NCI-H146 treated with DMSO at 0.1 percent for 48 hours (cell line): ENCODE results near the gene RPAP2.
"Not testable (repeated sequence)": the region's sequence is repeated elsewhere in the genome, so short reads cannot be mapped to it uniquely, and the experiment has no call there.

Experiments used
- DNase-seq: peaks from one replicate; lab custom pipeline; 2025; ENCODE audit not compliant: unreplicated experiment; lab: John Stamatoyannopoulos, UW

The RPAP2 gene

DNA sequence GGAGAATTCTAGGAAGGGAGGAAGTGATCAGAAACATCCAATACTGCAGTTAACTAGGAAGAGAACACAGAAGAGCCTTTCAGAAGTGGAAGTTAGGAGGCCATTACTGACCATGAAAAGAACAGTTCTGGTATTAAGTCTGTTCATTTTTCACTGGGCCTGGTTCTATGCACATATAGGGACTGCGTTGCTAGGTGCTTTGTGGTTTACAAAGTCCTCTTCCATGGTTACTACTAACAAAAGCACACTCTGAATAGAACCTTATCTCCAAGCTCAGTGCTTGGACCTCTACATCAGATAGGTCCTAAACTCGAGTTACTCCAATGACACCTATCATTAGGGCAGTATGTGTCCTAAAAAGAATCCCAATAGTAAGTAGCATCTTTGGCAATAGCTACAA lies 75.4 kb downstream of the RPAP2 start:
- DNase-seq, result no peak

DNA sequence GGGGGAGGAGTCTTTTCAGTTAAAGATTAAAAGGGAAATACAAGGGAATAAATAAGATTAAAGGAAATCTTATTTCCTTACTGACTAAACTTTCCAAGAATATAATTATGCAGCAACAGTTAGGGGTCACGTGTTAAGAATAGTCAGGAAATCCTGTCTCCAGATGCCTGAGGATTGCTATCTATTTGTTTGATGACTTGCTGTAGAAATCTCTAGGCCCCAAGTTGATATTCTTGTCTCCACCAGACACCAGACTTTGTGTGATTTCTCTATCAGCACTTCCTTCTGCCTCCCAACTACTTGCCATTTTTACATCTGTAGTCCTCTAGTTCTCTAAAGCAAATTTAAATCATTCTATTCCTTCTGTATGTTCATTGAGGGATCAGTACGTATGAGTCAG lies 77.5 kb downstream of the RPAP2 start:
- DNase-seq, result no peak

DNA sequence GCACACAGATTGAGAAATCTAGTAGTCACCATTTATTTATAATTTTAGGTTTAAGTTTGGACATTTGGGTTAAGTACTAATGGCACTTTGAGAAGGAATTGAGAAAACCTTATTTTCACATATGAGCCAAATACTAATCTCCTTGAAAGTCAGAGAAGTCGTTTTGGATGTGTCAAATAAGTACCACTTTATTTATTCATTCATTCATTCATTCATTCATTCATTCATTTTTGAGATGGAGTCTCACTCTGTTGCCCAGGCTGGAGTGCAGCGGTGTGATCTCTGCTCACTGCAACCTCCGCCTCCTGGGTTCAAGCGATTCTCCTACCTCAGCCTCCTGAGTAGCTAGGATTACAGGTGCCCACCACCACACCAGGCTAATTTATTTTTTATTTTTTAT lies 79.1 kb downstream of the RPAP2 start:
- not testable (repeated sequence) for DNase-seq

DNA sequence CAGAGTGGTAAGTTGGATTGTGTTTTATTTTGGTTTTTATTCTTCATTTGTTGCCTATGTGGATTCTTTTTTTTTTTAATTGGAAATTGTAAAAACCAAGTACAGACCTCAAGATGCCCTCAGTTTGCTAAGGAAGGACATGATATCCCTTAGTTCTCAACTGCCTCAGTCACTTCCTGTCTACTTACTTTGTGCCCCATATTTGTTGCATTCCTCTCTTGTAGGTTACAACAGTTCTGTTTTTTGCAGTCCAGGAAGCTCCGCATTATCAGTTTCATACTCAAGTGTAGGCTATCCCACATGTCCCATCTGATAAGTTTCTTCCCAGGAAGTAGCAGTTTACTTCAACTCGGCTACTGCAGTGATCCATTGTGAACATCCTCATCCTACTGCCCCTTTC lies 82.0 kb downstream of the RPAP2 start:
- DNase-seq, result no peak

DNA sequence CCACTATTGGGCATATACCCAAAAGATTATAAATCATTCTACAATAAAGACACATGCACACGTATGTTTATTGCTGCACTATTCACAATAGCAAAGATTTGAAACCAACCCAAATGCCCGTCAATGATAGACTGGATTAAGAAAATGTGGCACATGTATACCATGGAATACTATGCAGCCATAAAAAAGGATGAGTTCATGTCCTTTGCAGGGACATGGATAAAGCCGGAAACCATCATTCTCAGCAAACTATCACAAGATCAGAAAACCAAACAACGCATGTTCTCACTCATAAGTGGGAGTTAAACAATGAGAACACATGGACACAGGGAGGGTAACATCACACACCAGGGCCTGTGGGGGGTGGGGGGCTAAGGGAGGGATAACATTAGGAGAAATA lies 95.1 kb downstream of the RPAP2 start:
- DNase-seq, result not testable (repeated sequence)

DNA sequence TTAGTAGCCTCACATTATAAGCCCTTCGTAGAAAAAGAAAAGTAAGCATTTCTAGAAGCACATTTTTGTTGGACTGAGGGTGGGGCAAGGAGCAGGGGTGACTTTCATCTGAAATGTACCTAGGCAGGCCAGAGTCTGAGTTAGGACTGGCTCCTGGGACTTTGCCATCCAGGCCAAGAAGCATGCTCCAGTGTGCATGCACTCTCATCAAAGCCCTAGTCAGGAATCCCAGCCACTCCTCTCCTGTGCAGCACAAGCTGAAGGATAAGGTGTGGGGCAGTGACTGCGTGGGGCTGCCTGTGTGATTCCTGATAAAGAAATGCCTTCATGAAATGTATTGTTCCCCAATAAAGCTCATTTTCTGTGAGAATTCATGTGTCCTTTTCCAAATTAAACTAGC lies 99.7 kb downstream of the RPAP2 start:
- no peak for DNase-seq

DNA sequence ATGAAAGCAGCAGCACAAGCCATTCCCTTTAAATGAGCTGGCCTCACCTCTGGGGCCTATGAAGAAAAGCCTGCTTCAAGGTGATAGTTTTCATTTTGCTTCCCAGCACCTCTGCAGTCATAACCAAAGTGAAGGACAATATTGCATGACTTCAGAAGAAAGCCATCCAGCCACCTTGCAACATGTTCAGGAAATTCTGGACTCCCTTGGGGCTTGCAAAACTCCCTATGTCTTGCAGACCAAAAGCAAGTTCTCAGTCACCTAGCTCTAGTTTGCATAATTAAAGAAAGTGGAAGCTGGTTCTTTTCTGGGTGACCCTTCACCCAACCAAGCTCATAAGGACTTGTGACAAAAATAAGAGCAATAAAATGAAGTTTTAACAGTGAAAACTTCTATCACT lies 100.2 kb downstream of the RPAP2 start:
- DNase-seq, result no peak

DNA sequence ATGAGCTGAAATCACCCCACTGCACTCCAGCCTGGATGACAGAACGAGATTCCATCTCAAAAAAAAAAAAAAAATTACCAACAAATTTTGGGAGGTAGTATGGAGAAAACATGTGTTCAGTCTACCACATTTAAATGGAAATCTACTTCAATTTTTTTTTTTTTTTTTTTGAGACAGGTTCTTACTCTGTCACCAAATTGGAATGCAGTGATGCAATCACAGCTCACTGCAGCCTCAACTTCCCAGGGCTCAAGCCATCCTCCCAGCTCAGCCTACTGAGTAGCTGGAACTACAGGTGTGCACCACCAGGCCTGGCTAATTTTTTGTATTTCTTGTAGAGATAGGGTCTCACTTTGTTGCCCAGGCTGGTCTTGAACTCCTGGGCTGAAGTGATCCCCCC lies 105.8 kb downstream of the RPAP2 start:
- DNase-seq, result no peak

DNA sequence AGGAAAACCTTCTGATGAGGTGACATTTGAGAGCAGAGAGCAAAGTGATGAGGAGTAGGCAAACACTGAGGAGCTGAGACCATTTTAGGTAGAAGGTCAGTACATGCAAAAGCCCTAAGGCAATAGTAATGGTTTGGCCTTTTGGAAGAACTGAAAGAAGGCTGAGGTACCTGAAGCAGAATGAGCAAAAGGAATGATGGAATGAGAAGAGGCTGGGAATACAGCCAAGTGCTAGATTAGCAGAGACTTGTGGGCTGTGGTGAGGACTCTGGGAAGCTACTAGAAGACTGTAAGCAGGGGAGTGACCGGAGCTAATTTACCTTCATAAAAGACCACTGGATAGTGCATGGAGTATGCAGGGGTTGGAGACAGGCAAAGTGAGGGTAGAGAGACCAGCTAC lies 110.0 kb downstream of the RPAP2 start:
- DNase-seq, result no peak

DNA sequence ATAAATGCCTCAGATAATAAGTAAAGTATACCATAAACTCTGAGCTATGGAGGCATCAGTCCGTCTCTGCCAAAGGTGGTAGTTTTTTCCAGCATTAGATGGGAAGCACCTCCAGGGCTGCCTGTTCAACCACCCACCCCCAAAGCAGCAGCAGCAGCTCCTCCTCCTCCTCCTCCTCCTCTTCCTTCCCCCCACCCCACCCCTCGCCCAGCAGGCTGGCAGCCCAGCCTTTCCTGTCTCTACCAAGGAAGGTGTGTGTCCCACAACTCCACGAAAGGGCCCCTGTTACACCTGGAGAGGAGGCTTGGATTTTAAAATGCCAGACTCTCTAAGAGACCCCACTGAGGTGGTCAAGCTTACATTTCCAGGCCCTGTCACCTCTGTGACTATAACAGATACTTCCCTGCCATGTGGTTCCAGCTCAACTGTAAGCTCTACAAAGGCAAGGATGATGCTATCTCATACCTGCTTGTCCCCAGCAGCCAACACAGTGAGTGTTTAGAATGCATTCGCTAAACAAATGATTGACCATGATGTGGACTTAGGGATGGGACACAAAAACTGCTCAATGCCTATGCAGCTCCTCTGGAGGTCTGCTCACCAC lies 111.2 kb downstream of the RPAP2 start:
- no peak for DNase-seq

DNA sequence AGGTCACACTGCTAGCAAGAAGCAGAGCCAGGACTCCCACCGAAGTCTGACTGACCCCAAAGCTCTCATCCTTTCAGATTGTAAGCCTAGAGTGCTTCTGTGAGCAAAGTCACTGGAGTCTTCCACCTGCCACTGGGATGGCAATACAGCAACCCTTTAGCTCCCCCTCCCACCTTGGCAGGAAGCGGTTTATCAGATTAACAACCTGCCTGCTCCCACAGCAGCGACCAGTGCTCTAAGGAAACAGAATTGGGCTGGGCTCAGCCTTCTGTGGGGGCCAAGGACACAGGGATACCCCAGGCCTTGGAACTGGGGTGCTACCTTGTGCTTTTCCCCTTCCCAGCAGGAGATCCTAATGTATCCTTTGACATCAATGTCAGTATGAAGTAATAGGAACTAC lies 111.8 kb downstream of the RPAP2 start:
- DNase-seq, result no peak

DNA sequence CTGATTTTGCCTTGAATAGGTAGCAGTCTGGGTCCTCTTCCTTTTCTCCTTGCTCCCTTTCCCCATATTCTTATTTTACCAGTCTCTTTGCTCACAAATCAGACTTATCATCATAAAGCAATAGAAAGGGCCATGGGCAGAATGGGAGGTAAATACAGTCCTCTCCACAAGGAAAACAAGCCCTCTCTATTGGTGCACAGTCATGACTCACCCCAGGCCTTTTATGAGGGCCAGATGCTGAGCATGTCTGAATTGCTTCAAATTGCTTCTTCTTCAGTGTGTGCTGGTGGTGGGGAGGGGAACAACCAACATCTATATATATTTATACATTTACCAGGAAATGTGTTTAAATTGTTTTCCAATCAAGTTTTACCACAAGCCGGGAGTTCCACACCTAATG lies 112.7 kb downstream of the RPAP2 start:
- DNase-seq, result no peak

DNA sequence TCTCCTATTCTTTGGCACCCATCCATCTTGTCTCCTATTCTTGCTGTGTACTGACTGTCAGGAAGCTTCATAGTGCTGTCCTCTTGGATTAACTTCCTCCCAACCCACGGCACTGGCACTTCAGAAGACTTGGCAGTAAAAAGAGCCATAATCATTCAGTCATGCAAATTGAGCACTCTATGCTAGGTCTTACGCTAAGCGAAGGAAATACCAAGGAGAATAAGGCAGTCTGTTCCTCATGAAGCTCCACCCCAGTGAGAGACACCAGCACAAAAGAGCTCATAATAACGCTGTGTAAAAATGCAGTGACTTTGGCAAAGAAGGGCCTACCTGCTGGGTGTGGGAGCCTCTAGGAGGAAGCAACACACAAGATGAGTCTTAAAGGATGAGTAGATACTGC lies 120.8 kb downstream of the RPAP2 start:
- no peak for DNase-seq

DNA sequence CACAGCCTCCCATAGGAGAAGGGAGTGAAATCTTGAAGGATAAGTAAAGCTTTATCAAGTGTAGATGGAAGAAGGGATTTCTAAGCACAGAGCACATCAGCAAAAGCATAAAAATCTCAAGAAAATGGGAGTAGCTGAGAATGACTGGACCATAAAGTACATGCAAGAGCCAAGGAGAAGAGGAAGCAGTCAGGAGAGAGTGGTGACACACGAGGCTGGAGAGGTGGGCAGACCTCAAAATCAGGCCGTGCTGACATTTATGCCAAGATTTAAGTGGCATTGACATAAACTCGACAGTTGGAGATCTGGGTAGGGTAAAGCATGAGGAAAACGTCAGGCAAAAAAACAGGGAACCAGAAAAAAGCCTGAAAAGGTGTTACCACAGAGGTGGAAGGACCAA lies 125.5 kb downstream of the RPAP2 start:
- DNase-seq, result no peak

DNA sequence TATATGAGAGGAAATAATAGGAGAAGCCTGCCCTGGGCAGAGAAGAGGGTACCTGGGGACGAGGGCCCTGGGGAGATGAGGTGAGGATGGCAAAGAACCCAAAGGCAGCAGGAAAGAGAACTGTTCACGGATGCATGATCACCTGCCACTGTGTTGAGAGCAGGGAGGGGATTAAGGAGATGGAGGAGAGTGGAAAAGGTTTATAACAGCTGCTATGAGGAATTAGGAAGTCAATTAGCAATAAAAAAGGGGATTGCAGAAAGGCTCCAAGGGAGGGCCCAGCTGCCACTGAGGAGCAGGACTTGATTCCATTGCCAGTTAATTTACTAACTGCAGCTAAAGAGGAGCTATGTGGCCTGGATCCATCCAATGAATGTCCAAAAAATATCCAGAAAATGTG lies 126.8 kb downstream of the RPAP2 start:
- peak; percentile 8 for DNase-seq

DNA sequence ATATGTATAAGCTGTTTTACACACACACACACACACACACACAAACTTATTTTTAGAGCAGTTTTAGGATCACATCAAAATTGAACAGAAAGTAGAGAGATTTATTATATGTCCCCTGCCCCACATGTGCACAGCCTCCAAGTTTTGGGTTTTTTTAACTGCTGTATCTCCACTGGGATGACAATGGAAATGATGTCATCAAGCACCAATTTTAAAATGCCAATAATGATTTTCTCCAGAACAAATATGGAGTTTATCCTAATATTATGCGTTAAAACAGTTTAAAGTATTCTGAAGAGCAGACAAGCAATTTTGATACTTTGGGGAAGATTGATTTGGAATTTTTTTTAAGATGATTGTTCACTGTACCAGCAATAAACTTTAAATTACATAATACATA lies 131.2 kb downstream of the RPAP2 start:
- DNase-seq, result no peak

DNA sequence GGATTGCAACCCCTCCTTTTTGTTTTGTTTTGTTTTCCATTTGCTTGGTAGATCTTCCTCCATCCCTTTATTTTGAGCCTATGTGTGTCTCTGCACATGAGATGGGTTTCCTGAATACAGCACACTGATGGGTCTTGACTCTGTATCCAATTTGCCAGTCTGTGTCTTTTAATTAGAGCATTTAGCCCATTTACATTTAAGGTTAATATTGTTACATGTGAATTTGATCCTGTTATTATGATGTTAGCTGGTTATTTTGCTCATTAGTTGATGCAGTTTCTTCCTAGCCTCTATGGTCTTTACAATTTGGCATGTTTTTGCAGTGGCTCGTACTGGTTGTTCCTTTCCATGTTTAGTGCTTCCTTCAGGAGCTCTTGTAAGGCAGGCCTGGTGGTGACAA lies 135.7 kb downstream of the RPAP2 start:
- DNase-seq, result not testable (repeated sequence)

DNA sequence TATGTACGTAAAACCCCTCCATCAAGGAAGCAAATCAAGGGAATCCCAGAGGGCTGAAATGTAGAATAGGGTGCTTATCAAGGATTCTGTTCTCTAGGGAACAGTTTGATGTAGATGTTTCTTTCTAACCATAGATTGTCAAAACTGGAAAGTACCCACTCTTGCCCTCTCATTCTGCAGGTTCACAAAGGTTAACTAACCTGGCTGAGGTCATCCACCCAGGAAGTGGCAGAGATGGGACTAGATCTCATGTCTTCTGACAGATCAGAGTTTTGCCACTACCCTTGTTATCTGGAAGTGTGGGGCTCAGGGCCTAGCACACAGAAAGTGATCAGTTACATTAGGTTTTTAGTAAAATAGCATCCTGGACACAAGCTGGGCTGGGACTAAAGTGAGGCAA lies 140.4 kb downstream of the RPAP2 start:
- DNase-seq, result no peak

DNA sequence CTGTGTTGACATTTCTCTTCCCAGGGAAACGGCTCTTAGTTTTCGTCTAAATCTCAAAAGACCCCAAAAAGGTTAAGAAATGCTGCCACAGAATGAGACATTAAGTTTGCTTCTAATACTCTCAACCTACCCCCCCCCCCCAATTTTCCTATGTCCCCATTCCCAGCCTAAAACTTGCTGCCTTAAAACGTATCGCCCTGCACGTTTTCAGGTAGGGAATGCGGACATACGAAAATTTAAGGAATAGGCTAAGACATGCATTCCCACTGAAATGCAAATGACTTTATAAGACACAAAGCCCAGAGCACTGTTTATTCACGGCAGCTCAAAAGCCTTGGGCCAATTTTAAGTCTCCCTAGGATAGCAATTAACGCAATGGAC lies 142.4 kb downstream of the RPAP2 start:
- DNase-seq, result no peak

DNA sequence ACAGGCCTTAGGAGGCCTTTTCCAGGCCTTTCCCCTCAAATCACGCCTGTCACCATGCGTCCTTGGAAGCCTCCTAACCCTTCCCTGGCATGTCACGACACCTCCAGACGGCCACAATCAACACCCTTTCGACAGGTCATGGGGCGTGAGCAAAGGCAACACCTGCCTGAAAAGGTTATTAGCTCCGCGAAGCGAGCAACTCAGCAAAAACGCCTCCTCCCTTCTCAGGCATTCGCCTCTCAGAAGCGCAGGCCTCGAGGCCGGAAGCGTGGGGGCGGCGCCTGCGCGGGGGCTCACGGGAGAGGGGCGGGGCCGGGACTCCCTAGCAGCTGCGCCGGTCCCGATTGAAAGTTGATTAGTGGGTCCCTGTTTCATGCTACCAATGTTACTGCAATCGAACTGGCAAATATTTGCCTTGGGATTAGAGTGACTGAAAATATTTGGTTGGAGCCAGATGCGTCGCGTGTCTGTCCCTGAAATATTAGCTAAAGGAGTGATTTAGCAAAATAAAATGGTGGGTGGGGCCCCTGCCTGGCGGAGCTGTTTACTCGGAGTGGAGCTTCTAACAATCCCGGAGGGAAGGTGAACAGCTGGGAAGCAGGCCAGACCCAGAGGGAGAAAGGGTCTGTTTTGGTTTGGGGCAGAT lies 143.0 kb downstream of the RPAP2 start:
- DNase-seq, result peak; percentile 78

DNA sequence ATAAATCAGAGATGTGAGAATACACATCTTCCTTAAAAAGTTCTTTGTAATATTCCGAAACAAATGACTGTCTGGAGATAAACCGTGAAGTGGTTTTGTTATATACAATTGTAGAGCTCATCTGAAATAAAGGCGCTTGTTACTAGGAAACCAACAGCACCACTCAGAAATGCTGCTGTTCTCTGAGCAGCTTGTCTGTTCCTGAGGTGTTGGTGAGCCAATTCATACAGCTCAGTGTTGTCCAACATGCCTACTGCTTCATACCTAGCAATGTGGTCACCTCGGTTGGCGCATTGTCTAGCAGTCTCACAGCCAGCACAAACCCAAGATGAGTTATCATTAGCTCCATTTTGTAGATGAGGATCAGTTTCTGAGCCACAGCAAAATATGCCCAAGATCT lies 143.5 kb downstream of the RPAP2 start:
- peak; percentile 75 for DNase-seq

DNA sequence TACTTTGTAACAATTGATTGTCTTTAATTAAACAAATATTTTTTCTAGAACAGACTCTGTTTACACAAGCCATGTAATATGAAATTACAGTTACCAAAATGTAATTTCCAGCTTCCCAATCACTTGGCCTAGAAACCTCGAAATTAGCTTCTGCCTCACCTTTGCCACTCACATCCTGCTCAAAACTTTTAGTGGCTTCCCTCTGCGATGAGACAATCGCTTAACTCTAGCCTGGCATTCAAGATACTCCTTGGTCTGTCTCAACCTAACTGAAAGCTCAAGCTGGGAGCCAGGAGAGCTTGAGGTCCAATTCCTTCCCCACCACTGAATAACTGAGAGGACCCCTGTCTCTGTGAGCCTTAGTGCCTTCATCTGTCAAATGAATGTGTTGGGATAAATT lies 145.0 kb downstream of the RPAP2 start:
- no peak for DNase-seq

DNA sequence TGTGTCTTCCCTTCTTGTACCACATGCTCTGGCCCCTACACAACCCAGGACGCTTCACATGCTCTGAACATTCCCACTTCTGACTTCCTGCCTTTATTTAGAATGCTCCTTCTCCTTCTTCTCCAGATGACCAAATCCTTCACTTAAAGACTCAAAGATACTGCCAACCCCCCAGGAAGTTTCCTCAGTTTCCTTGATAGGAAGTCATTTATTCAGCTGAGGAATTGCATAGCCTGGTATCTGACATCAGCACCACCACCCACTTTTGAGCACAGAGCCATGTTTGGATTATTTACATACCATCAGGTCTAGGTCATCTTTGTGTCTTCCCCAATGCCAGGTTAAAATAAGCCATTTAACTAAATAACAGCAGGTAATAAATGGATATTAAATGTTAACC lies 145.5 kb downstream of the RPAP2 start:
- DNase-seq, result no peak
